T-helper 2 cell treated with Interferon-gamma antibody and Interleukin-4, amounts not matched to agents 5 μg/mL and 100 μg/mL, for 36 hours (primary cell): Measurements from ENCODE around the gene DRAXIN.

Source experiments
- DNase-seq: peaks from one replicate; pipeline ENCODE4 v3.0.0; 2021; ENCODE audit warnings: low spot score
- H3K27ac Mint-ChIP-seq: one replicate; pipeline ENCODE4 v1.8.0; 2021; ENCODE audit warnings: mild to moderate bottlenecking, mixed read lengths
- H3K27me3 Mint-ChIP-seq: one replicate; pipeline ENCODE4 v1.8.0; 2021; ENCODE audit warnings: low read depth, mixed read lengths
- H3K36me3 Mint-ChIP-seq: one replicate; pipeline ENCODE4 v1.8.0; 2021; ENCODE audit warnings: low read depth, mixed read lengths
- H3K4me1 Mint-ChIP-seq: one replicate; pipeline ENCODE4 v1.8.0; 2021; ENCODE audit warnings: low read depth, mixed read lengths
- H3K4me3 Mint-ChIP-seq: one replicate; pipeline ENCODE4 v1.8.0; 2022; ENCODE audit warnings: mild to moderate bottlenecking, moderate library complexity, mixed read lengths
- H3K9me3 Mint-ChIP-seq: one replicate; pipeline ENCODE4 v1.8.0; 2021; ENCODE audit warnings: mixed read lengths

DRAXIN gene

GRCh38 chr1:11721311-11721710, 29.8 kb downstream of the DRAXIN start:
- Mint-ChIP-seq H3K27ac (no peak overlapping the region), H3K4me3 (no peak overlapping the region), H3K4me1 (peaks cover 21% of the 10 kb centered on the region), H3K36me3 (no peaks in the 10 kb centered on the region), H3K9me3 (no peaks in the 10 kb centered on the region), H3K27me3 (peaks cover 11% of the 10 kb centered on the region)
- DNase-seq: no peak

DNA sequence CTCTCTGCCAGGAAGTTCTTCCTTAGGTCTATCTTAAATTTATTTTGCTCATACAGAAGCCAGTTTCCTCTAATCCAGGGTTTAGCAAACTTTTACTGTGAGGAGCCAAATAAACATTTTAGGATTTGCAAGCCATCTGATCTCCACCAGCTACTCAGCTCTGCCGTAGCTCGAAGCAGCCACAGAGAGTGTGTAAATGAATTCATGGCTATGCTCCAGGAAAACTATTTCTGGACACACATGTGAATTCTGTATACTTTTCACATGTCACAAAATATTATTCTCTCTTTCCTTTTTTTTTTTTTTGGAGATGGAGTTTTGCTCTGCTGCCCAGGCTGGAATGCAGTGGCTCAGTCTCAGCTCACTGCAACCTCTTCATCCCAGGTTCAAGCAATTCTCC, 31.0 kb downstream of the DRAXIN start:
- Mint-ChIP-seq H3K27ac (no peak overlapping the region), H3K4me3 (no peak overlapping the region), H3K27me3 (peaks cover 11% of the 10 kb centered on the region), H3K4me1 (peaks cover 21% of the 10 kb centered on the region), H3K9me3 (no peaks in the 10 kb centered on the region), H3K36me3 (no peaks in the 10 kb centered on the region)
- no peak for DNase-seq

- Mint-ChIP-seq H3K36me3 (no peaks in the 10 kb centered on the region), H3K27ac (no peak overlapping the region)
- no peak for DNase-seq
Observed at GRCh38 chr1:11725616-11726015, 34.1 kb downstream of the DRAXIN start.

GRCh38 chr1:11727119-11727518, 35.6 kb downstream of the DRAXIN start:
- Mint-ChIP-seq H3K9me3 (no peaks in the 10 kb centered on the region), H3K4me3 (no peak overlapping the region), H3K27me3 (peaks cover 7% of the 10 kb centered on the region), H3K36me3 (no peaks in the 10 kb centered on the region), H3K4me1 (peaks cover 37% of the 10 kb centered on the region), H3K27ac (no peak overlapping the region)
- DNase-seq: no peak

More at GRCh38 chr1:11725616-11726015, 34.1 kb downstream of the DRAXIN start:
- peaks cover 30% of the 10 kb centered on the region for H3K4me1 Mint-ChIP-seq
- H3K4me3 Mint-ChIP-seq: no peak overlapping the region
- peaks cover 11% of the 10 kb centered on the region for H3K27me3 Mint-ChIP-seq
- H3K9me3 Mint-ChIP-seq: no peaks in the 10 kb centered on the region

- DNase-seq: no peak
- Mint-ChIP-seq H3K9me3 (no peaks in the 10 kb centered on the region), H3K36me3 (no peaks in the 10 kb centered on the region), H3K27me3 (peaks cover 7% of the 10 kb centered on the region), H3K27ac (no peak overlapping the region), H3K4me1 (peaks cover 42% of the 10 kb centered on the region), H3K4me3 (no peak overlapping the region)
Observed at GRCh38 chr1:11728126-11728806, 36.8 kb downstream of the DRAXIN start.

DNA sequence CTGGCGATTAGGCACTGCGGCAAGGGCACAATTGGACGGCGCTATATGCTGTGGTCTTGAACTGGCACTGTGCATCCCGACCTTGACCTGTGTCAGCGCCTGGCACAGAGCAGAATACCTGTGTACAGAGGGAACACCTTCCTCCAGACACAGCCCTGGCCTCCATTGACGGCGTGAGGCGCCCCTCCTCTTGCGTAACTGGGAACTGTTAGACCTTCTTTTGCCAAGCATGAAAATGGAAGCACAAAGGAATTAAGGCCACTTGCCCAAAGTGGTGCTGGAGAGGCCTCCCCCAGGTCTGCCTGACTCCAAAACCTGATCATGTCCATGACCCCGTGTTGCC, 37.6 kb downstream of the DRAXIN start:
- no peaks in the 10 kb centered on the region for H3K36me3 Mint-ChIP-seq
- H3K9me3 Mint-ChIP-seq: no peaks in the 10 kb centered on the region
- peaks cover 42% of the 10 kb centered on the region for H3K4me1 Mint-ChIP-seq
- no peak overlapping the region for H3K4me3 Mint-ChIP-seq
- no peak for DNase-seq
- peaks cover 3% of the 10 kb centered on the region for H3K27me3 Mint-ChIP-seq
- H3K27ac Mint-ChIP-seq: no peak overlapping the region

GRCh38 chr1:11729498-11730428, 38.3 kb downstream of the DRAXIN start:
- Mint-ChIP-seq H3K27ac (peak overlapping the region; percentile 72), H3K36me3 (no peaks in the 10 kb centered on the region), H3K27me3 (peaks cover 3% of the 10 kb centered on the region), H3K9me3 (no peaks in the 10 kb centered on the region), H3K4me3 (peak overlapping the region; percentile 85), H3K4me1 (peaks cover 42% of the 10 kb centered on the region)
- DNase-seq: no peak

- peak overlapping the region; percentile 72 for H3K27ac Mint-ChIP-seq
- DNase-seq: peak; percentile 46
- peaks cover 39% of the 10 kb centered on the region for H3K4me1 Mint-ChIP-seq
Observed at GRCh38 chr1:11730429-11730891, 39.0 kb downstream of the DRAXIN start.

DNA sequence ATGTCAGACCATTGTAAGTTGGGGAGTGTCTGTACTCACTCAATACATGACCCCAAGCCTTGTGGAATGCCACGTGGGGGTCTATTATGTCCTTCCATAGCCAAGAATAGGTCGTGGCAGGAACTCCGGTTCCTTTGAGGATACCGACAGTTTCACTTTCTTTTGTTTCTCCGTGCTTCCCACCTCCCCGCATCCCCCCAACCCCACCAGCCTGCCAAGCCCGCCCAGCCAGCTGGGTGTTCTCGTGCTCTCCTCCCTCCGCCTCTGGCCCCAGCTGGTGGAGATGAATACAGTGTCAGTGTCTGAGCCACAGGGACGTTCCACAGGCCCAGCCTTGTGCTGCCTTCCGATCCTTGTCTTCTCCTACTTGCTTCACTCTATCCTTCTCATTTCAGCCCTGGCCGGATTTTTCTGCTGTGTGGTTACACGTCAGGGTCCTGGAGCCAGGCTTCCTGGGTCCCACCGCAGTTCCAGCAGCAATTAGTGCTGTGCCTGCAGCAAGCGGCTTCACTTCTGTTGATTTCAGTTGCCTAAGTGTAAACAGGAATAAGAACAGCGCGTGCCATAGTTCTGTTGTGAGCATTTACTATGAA, 40.3 kb downstream of the DRAXIN start:
- no peak for DNase-seq
- Mint-ChIP-seq H3K4me1 (peaks cover 41% of the 10 kb centered on the region), H3K27me3 (no peaks in the 10 kb centered on the region), H3K9me3 (no peaks in the 10 kb centered on the region), H3K27ac (peak overlapping the region; percentile 83), H3K36me3 (no peaks in the 10 kb centered on the region), H3K4me3 (peak overlapping the region; percentile 85)

More at GRCh38 chr1:11730429-11730891, 39.0 kb downstream of the DRAXIN start:
- no peaks in the 10 kb centered on the region for H3K9me3 Mint-ChIP-seq
- H3K4me3 Mint-ChIP-seq: peak overlapping the region; percentile 85
- H3K36me3 Mint-ChIP-seq: no peaks in the 10 kb centered on the region
- H3K27me3 Mint-ChIP-seq: peaks cover 1% of the 10 kb centered on the region

GRCh38 chr1:11733306-11733705, 41.8 kb downstream of the DRAXIN start:
- Mint-ChIP-seq H3K4me3 (no peak overlapping the region), H3K36me3 (peaks cover 5% of the 10 kb centered on the region), H3K4me1 (peaks cover 53% of the 10 kb centered on the region), H3K27ac (no peak overlapping the region), H3K27me3 (peaks cover 5% of the 10 kb centered on the region), H3K9me3 (no peaks in the 10 kb centered on the region)
- no peak for DNase-seq

GRCh38 chr1:11735531-11735853, 44.0 kb downstream of the DRAXIN start:
- H3K4me1 Mint-ChIP-seq: peaks cover 58% of the 10 kb centered on the region
- H3K4me3 Mint-ChIP-seq: peak overlapping the region; percentile 96
- peak overlapping the region; percentile 21 for H3K27ac Mint-ChIP-seq
- H3K36me3 Mint-ChIP-seq: peaks cover 11% of the 10 kb centered on the region
- H3K9me3 Mint-ChIP-seq: no peaks in the 10 kb centered on the region
- peaks cover 15% of the 10 kb centered on the region for H3K27me3 Mint-ChIP-seq
- no peak for DNase-seq

DNA sequence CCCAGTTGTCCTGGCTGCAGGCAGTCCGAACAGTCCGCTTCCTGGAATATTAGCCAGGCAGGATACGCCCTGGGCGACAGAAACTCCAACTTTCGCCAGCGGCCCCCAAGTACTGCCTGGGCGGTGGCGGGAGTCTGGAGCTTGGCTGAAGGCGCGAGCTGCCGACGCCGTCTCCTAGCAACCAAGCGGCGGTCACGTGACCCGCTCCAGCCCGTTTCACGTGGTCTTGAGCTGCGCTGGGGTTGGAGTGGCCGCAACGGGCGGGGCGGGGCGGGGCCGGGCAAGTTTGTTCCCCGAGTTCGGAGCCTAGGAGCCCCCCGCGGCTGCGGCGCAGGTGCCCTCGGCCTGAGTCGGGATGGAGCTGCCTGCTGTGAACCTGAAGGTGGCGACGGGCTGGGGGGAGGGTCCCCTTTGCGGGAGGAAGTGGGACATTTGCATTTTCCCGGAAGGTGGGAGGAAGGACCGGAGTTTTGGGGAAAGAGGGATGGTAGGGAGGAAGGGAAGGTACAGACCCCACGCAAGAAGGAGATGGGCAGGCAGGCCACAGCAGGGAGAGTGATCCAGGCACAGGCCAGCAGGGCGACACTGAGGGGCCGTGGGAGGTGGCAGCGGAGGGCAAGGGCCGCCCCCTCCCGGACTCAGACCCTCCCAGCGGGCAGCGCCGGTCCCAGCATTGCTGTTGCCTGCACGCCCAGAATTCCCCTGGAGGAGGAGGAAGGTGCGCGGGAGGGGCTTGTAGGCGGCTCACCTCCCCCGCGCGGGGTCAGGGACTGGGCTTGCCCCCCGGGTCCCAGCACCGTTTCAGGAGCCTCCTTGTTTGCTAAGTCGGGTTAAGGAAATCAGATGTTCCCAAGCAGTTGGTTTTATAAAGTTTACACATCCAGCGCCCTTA, 44.6 kb downstream of the DRAXIN start, which contains the start of gene AGTRAP:
Gene AGTRAP, plus strand, starts transcription at position 283 of the 892 bp plus-strand sequence. Its CDS starts 73 bp downstream, at position 356.
- peak within 1 kb of the TSS; percentile 84 for H3K27ac Mint-ChIP-seq
- peaks cover 13% of the 10 kb centered on the region for H3K36me3 Mint-ChIP-seq
- DNase-seq: peak; percentile 85
- no peaks in the 10 kb centered on the region for H3K9me3 Mint-ChIP-seq
- H3K27me3 Mint-ChIP-seq: peaks cover 15% of the 10 kb centered on the region
- H3K4me1 Mint-ChIP-seq: peaks cover 61% of the 10 kb centered on the region
- peak within 1 kb of the TSS; percentile 96 for H3K4me3 Mint-ChIP-seq
